Measurements from ENCODE around the gene METTL21C. TPM values are rescaled to one million over a fixed set of nuclear protein-coding genes. Genes with fewer than 3 reads are reported as not detected.

METTL21C gene
- total RNA-seq = not detected in 2 replicates

DNA sequence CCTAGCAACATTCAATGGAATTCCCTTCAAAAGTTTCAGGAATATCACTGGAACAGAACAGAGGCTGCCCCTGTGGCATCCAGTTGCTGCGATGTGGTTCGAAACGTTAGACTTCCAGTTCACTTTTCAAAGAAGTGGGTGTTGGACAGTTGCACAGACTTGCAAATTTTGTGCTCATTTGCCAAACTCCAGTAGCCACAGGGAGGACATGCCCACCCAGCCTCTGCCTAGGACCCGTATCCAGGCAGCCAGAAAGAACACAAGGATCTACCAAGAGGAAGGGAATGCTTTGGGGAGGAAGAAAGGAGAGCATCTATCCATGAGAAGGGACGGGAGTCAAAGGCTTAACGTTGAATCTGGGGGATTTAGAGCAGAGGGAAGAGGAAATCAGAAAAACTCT lies at the start of gene METTL21C:
TSS of gene METTL21C (minus strand) at position 108 of the 400 bp plus-strand sequence. CDS start 546 bp downstream, outside the sequence.
- Histone ChIP-seq H3K36me3 (ENCODE audit: control insufficient read depth, insufficient read depth, low read length) (no peaks in the 10 kb centered on the region), H3K4me3 (ENCODE audit: low read depth, low read length) (no peak within 1 kb of the TSS), H3K27me3 (ENCODE audit: control insufficient read depth, insufficient read depth, low read length) (peaks cover 2% of the 10 kb centered on the region)
- DNase-seq (ENCODE audit: low read depth) = no peak
- TF ChIP-seq, protein P1, sequence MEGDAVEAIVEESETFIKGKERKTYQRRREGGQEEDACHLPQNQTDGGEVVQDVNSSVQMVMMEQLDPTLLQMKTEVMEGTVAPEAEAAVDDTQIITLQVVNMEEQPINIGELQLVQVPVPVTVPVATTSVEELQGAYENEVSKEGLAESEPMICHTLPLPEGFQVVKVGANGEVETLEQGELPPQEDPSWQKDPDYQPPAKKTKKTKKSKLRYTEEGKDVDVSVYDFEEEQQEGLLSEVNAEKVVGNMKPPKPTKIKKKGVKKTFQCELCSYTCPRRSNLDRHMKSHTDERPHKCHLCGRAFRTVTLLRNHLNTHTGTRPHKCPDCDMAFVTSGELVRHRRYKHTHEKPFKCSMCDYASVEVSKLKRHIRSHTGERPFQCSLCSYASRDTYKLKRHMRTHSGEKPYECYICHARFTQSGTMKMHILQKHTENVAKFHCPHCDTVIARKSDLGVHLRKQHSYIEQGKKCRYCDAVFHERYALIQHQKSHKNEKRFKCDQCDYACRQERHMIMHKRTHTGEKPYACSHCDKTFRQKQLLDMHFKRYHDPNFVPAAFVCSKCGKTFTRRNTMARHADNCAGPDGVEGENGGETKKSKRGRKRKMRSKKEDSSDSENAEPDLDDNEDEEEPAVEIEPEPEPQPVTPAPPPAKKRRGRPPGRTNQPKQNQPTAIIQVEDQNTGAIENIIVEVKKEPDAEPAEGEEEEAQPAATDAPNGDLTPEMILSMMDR (IDR thresholded peaks at IDR 0.05; ENCODE audit: insufficient read depth, low read length, poor library complexity, severe bottlenecking) = no peak

- TF ChIP-seq, protein P1 (IDR thresholded peaks at IDR 0.05; ENCODE audit: insufficient read depth, low read length, poor library complexity, severe bottlenecking) = no peak
- no peak for DNase-seq (ENCODE audit: low read depth)
- Histone ChIP-seq H3K27me3 (ENCODE audit: control insufficient read depth, insufficient read depth, low read length) (peaks cover 3% of the 10 kb centered on the region), H3K36me3 (ENCODE audit: control insufficient read depth, insufficient read depth, low read length) (no peaks in the 10 kb centered on the region), H3K4me3 (ENCODE audit: low read depth, low read length) (no peak overlapping the region)
These were observed 47.7 kb upstream of the METTL21C start for GRCh38 chr13:102742506-102742905.

DNA sequence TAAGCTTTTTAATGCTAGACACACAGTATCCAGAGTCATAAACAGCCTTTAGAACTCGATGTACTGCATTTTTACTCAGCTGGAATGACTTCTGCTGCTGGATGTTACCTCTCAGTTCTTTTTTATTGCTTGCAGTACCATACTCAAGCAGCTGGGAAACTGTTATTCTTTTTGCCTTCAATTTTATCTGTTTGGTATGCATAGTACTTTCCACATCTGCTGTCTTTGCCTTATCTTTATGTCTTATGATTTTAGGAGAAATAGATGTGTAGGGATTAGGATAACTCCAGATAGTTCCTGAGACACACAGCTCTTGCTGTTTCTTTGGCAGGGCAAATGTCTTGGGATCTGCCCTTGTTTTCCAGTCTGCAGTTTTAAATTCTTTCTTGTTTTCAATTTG lies 47.3 kb upstream of the METTL21C start:
- TF ChIP-seq, protein P1 (IDR thresholded peaks at IDR 0.05; ENCODE audit: insufficient read depth, low read length, poor library complexity, severe bottlenecking) = no peak
- no peak for DNase-seq (ENCODE audit: low read depth)
- Histone ChIP-seq H3K36me3 (ENCODE audit: control insufficient read depth, insufficient read depth, low read length) (no peaks in the 10 kb centered on the region), H3K4me3 (ENCODE audit: low read depth, low read length) (no peak overlapping the region), H3K27me3 (ENCODE audit: control insufficient read depth, insufficient read depth, low read length) (peaks cover 3% of the 10 kb centered on the region)

- no peak for DNase-seq (ENCODE audit: low read depth)
- H3K4me3 ChIP-seq (ENCODE audit: low read depth, low read length) = no peak overlapping the region
- no peaks in the 10 kb centered on the region for H3K27me3 ChIP-seq (ENCODE audit: control insufficient read depth, insufficient read depth, low read length)
- TF ChIP-seq, protein P1 (IDR thresholded peaks at IDR 0.05; ENCODE audit: insufficient read depth, low read length, poor library complexity, severe bottlenecking) = no peak
- H3K36me3 ChIP-seq (ENCODE audit: control insufficient read depth, insufficient read depth, low read length) = no peaks in the 10 kb centered on the region
These were observed 34.9 kb upstream of the METTL21C start for GRCh38 chr13:102729560-102730270.

GRCh38 chr13:102726430-102726829 lies 31.6 kb upstream of the METTL21C start:
- no peaks in the 10 kb centered on the region for H3K36me3 ChIP-seq (ENCODE audit: control insufficient read depth, insufficient read depth, low read length)
- H3K4me3 ChIP-seq (ENCODE audit: low read depth, low read length) = no peak overlapping the region
- TF ChIP-seq, protein P1 (IDR thresholded peaks at IDR 0.05; ENCODE audit: insufficient read depth, low read length, poor library complexity, severe bottlenecking) = no peak
- no peak for DNase-seq (ENCODE audit: low read depth)
- H3K27me3 ChIP-seq (ENCODE audit: control insufficient read depth, insufficient read depth, low read length) = no peaks in the 10 kb centered on the region

GRCh38 chr13:102724923-102725322 lies 30.1 kb upstream of the METTL21C start:
- TF ChIP-seq, protein P1 (IDR thresholded peaks at IDR 0.05; ENCODE audit: insufficient read depth, low read length, poor library complexity, severe bottlenecking) = peak; percentile 49
- no peaks in the 10 kb centered on the region for H3K36me3 ChIP-seq (ENCODE audit: control insufficient read depth, insufficient read depth, low read length)
- H3K4me3 ChIP-seq (ENCODE audit: low read depth, low read length) = no peak overlapping the region
- H3K27me3 ChIP-seq (ENCODE audit: control insufficient read depth, insufficient read depth, low read length) = no peaks in the 10 kb centered on the region
- DNase-seq (ENCODE audit: low read depth) = no peak
